Measurements from ENCODE around the gene SHH.

The SHH gene

DNA sequence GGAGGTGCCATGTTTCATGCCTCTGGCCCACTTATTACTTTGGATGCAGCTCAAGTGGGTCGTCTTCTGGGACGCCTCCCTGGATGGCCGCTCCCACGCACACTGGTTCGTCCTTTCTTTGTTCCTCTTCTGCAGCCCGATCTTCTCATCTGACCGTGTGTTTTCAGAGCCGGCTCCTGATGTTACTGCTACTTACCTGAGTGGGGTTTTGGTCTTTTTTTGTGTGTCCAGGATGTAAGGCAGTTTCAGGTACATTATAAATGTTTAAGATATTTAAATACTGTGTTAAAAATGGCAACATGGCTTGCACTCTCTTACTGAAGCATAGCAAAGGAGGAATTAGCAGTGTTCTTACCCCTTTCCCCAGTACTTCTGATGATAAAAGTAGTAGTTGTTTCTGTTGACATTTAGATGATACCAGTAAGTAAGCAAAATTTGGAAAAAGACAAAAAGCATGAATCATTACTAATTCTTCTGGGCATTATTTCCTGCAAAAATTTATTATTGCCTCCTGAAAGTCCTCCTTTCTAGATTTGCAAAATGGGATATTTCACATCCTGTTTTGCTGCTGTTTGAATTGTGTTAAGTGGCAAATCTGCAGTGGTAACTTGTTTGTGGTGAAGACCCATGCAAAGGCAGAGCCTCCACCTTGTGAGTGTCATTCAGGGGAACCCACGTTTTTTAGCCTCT lies 59.4 kb downstream of the SHH start:
- Histone ChIP-seq H3K9me3 (ENCODE audit: control insufficient read depth, insufficient read depth, low read length) (no peaks in the 10 kb centered on the region), H3K4me1 (ENCODE audit: control insufficient read depth, insufficient read depth, low read length) (peaks cover 5% of the 10 kb centered on the region), H3K27me3 (ENCODE audit: control insufficient read depth, insufficient read depth, low read length) (no peaks in the 10 kb centered on the region), H3K4me3 (ENCODE audit: low read depth, low read length) (no peak overlapping the region), H3K9ac (ENCODE audit: low read depth, low read length) (no peak overlapping the region), H3K36me3 (ENCODE audit: control insufficient read depth, insufficient read depth, low read length) (no peaks in the 10 kb centered on the region)

DNA sequence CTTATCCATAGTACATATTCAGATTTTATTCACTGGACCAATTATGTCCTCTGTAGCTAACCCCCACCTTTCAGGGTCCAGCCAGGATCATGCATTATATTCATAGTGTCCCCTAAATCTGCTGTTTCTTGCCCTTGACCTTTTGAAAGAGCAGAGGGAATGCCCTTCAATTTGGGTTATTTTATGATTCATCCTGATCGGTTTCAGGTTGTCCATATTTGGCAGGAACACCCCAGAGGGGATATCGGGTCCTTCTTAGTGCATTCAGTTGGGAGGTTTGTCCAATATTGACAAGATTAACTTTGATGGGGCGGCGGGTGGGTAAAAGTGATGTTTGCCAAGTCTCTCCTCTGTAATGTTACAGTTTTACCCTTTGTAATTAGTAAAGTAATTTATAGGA lies 60.9 kb downstream of the SHH start:
- H3K9ac ChIP-seq (ENCODE audit: low read depth, low read length), result no peak overlapping the region
- H3K27me3 ChIP-seq (ENCODE audit: control insufficient read depth, insufficient read depth, low read length), result no peaks in the 10 kb centered on the region
- H3K36me3 ChIP-seq (ENCODE audit: control insufficient read depth, insufficient read depth, low read length), result no peaks in the 10 kb centered on the region
- no peak overlapping the region for H3K4me3 ChIP-seq (ENCODE audit: low read depth, low read length)
- H3K4me1 ChIP-seq (ENCODE audit: control insufficient read depth, insufficient read depth, low read length), result peaks cover 5% of the 10 kb centered on the region
- H3K9me3 ChIP-seq (ENCODE audit: control insufficient read depth, insufficient read depth, low read length), result no peaks in the 10 kb centered on the region

DNA sequence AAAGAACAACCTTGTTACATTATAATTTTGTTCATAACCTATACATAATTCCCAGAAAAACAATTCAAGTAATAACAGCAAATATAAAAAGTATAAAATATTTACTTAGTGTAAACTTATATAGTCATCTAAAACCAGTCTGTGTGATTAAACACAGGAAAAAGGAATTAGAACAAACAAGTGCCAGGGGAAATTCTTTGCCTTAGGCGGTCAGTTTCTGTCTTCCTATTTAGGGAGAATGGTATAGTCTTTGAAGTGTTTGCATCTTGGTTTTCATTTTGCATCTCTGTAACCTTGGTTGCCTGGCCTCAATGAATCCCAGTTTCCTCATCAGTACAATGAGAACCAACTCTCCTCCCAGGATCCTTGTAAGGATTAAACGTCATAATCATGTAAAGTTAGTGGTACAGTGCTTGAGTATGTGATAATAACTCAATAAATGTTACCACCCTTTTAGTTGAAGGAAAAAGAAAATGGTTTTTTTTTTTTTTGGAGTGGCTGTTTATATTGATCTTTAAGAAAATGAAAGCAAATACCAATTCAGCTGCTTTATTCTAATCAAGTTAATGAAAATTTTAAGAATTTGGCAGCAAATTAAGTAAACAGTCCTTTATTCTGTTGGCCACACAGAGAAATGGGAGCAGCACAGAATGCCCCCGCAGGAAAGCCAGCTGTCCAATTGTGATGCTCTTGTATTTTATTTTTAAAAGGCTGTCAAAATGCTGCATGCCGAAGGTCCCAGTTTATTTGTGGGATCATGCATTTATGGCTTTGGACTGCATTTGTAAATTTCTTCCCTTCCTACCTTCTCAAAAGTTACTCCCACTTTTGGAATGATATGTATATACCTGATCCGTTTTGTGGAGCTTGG lies 61.8 kb downstream of the SHH start:
- Histone ChIP-seq H3K4me3 (ENCODE audit: low read depth, low read length) (no peak overlapping the region), H3K36me3 (ENCODE audit: control insufficient read depth, insufficient read depth, low read length) (peaks cover 4% of the 10 kb centered on the region), H3K4me1 (ENCODE audit: control insufficient read depth, insufficient read depth, low read length) (peaks cover 5% of the 10 kb centered on the region), H3K27me3 (ENCODE audit: control insufficient read depth, insufficient read depth, low read length) (no peaks in the 10 kb centered on the region), H3K9me3 (ENCODE audit: control insufficient read depth, insufficient read depth, low read length) (no peaks in the 10 kb centered on the region), H3K9ac (ENCODE audit: low read depth, low read length) (no peak overlapping the region)

Measured in iPS-15b (cell line).